ENCODE results near the gene DSCAM.

DNA sequence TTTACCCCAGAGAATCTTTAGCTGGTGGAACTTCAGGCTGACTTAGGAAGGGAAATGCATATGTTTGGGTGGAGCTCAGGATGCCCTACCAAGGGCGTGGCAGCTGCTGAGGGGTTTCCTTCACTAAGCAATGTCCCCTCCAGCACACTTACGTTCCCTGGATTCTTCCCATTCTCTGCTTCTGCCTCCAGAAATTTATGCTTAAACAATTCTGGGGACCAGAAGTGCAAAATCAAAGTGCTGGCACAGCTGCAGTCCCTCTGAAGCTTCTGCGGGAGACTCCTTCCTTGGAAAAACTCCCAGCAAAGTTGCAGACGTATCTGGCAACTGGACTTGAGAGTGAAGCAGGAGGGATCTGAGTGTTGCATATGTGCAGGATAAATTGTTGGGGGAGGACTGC is 576.9 kb downstream of the DSCAM start:
- TF ChIP-seq, protein P1, sequence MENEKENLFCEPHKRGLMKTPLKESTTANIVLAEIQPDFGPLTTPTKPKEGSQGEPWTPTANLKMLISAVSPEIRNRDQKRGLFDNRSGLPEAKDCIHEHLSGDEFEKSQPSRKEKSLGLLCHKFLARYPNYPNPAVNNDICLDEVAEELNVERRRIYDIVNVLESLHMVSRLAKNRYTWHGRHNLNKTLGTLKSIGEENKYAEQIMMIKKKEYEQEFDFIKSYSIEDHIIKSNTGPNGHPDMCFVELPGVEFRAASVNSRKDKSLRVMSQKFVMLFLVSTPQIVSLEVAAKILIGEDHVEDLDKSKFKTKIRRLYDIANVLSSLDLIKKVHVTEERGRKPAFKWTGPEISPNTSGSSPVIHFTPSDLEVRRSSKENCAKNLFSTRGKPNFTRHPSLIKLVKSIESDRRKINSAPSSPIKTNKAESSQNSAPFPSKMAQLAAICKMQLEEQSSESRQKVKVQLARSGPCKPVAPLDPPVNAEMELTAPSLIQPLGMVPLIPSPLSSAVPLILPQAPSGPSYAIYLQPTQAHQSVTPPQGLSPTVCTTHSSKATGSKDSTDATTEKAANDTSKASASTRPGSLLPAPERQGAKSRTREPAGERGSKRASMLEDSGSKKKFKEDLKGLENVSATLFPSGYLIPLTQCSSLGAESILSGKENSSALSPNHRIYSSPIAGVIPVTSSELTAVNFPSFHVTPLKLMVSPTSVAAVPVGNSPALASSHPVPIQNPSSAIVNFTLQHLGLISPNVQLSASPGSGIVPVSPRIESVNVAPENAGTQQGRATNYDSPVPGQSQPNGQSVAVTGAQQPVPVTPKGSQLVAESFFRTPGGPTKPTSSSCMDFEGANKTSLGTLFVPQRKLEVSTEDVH (IDR thresholded peaks at IDR 0.05; ENCODE audit: low read depth, partially characterized antibody): no peak
- TF ChIP-seq NRF1 (conservative IDR thresholded peaks at IDR 0.05; ENCODE audit: low read depth, low read length) (no peak), TCF12 (IDR thresholded peaks at IDR 0.05; ENCODE audit: low read depth, low read length) (no peak), GABPA (IDR thresholded peaks at IDR 0.05; ENCODE audit: low read depth) (no peak), POLR2A (IDR thresholded peaks at IDR 0.05; ENCODE audit: low read depth, low read length) (no peak), NBN (IDR thresholded peaks at IDR 0.05) (no peak), HDAC2 (IDR thresholded peaks at IDR 0.05) (no peak), CEBPB (IDR thresholded peaks at IDR 0.05; ENCODE audit: borderline replicate concordance in 1 of 2, low read depth in 2 of 2, low read length in 2 of 2) (no peak), POLR2AphosphoS2 (IDR thresholded peaks at IDR 0.05; ENCODE audit: low read depth, low read length) (no peak)
- TF ChIP-seq, protein P2, sequence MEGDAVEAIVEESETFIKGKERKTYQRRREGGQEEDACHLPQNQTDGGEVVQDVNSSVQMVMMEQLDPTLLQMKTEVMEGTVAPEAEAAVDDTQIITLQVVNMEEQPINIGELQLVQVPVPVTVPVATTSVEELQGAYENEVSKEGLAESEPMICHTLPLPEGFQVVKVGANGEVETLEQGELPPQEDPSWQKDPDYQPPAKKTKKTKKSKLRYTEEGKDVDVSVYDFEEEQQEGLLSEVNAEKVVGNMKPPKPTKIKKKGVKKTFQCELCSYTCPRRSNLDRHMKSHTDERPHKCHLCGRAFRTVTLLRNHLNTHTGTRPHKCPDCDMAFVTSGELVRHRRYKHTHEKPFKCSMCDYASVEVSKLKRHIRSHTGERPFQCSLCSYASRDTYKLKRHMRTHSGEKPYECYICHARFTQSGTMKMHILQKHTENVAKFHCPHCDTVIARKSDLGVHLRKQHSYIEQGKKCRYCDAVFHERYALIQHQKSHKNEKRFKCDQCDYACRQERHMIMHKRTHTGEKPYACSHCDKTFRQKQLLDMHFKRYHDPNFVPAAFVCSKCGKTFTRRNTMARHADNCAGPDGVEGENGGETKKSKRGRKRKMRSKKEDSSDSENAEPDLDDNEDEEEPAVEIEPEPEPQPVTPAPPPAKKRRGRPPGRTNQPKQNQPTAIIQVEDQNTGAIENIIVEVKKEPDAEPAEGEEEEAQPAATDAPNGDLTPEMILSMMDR (IDR thresholded peaks at IDR 0.05 in 2 of 3, conservative IDR thresholded peaks at IDR 0.05 in 1 of 3; ENCODE audit: control insufficient read depth in 2 of 3, extremely low read depth in 1 of 3, insufficient read depth in 1 of 3, low read depth in 3 of 3, low read length in 3 of 3): no peak

Measured in GM12878 (cell line).